CD4-positive, alpha-beta T cell treated with Interleukin-21 for 1 hour (primary cell): ENCODE measurements around the gene ADCY7.

ENCODE experiments used
- DNase-seq: peaks from one replicate; pipeline ENCODE4 v3.0.0-alpha.2; 2020

ADCY7 gene

GRCh38 chr16:50269061-50269705 lies 2.8 kb downstream of the ADCY7 start:
- DNase-seq: no peak

- no peak for DNase-seq
These were observed 3.6 kb downstream of the ADCY7 start for GRCh38 chr16:50269769-50270509.

- no peak for DNase-seq
These were observed 4.3 kb downstream of the ADCY7 start for GRCh38 chr16:50270510-50271147.

- DNase-seq: no peak
These were observed 5.0 kb downstream of the ADCY7 start for GRCh38 chr16:50271148-50272041.

GRCh38 chr16:50272111-50272571 lies 5.8 kb downstream of the ADCY7 start:
- no peak for DNase-seq

GRCh38 chr16:50272687-50273381 lies 6.5 kb downstream of the ADCY7 start:
- DNase-seq: no peak

GRCh38 chr16:50273382-50273690 lies 7.0 kb downstream of the ADCY7 start:
- no peak for DNase-seq

GRCh38 chr16:50273888-50274325 lies 7.6 kb downstream of the ADCY7 start:
- peak; percentile 43 for DNase-seq

- DNase-seq: peak; percentile 57
These were observed 8.2 kb downstream of the ADCY7 start for GRCh38 chr16:50274326-50275097.

GRCh38 chr16:50275098-50275415 lies 8.7 kb downstream of the ADCY7 start:
- DNase-seq: no peak

- no peak for DNase-seq
These were observed 9.3 kb downstream of the ADCY7 start for GRCh38 chr16:50275428-50276325.

GRCh38 chr16:50276326-50276640 lies 9.9 kb downstream of the ADCY7 start:
- DNase-seq: no peak

- no peak for DNase-seq
These were observed 10.6 kb downstream of the ADCY7 start for GRCh38 chr16:50276801-50277555.

GRCh38 chr16:50278251-50278650 lies 11.9 kb downstream of the ADCY7 start:
- no peak for DNase-seq

GRCh38 chr16:50279504-50279865 lies 13.1 kb downstream of the ADCY7 start:
- no peak for DNase-seq

GRCh38 chr16:50280932-50281331 lies 14.6 kb downstream of the ADCY7 start:
- no peak for DNase-seq

- DNase-seq: no peak
These were observed 15.1 kb downstream of the ADCY7 start for GRCh38 chr16:50281391-50282009.

- DNase-seq: peak; percentile 75
These were observed 15.7 kb downstream of the ADCY7 start for GRCh38 chr16:50282010-50282538.

- DNase-seq: no peak
These were observed 16.7 kb downstream of the ADCY7 start for GRCh38 chr16:50282955-50283631.
